Thymus (tissue), 11 donors: ENCODE data around the gene ATP6V0C. TPM values are rescaled to one million over a fixed set of nuclear protein-coding genes. Genes with fewer than 3 reads are reported as not detected.

ENCODE experiments used
- DNase-seq, 9 donors: peaks; one replicate each; pipeline ENCODE4 v3.0.0-alpha.2; 2013; ENCODE audit warnings: low spot score in 9 of 9, low read depth in 6 of 9, missing footprints in 1 of 9
- H3K27ac ChIP-seq, 2 donors: one replicate each; pipeline ENCODE4 v1.5.1; 2013; ENCODE audit warnings: control low read depth in 1 of 2, low read depth in 1 of 2, low read length in 1 of 2, mild to moderate bottlenecking in 1 of 2, moderate library complexity in 1 of 2
- H3K27me3 ChIP-seq, 2 donors: one replicate each; pipeline ENCODE4 v1.5.1; 2013; ENCODE audit warnings: low read length in 1 of 2; ENCODE audit not compliant: control insufficient read depth in 2 of 2, insufficient read depth in 1 of 2
- H3K36me3 ChIP-seq, 2 donors: one replicate each; pipeline ENCODE4 v1.5.1; 2013; ENCODE audit warnings: low read length in 1 of 2, mild to moderate bottlenecking in 1 of 2, moderate library complexity in 1 of 2; ENCODE audit not compliant: control insufficient read depth in 2 of 2, insufficient read depth in 2 of 2
- H3K4me1 ChIP-seq, 2 donors: one replicate each; pipeline ENCODE4 v1.5.1; 2013; ENCODE audit warnings: low read length in 2 of 2; ENCODE audit not compliant: control insufficient read depth in 2 of 2, insufficient read depth in 2 of 2
- H3K4me3 ChIP-seq, 2 donors: one replicate each; pipeline ENCODE4 v1.5.1; 2013; ENCODE audit warnings: low read length in 2 of 2, control low read depth in 1 of 2, mild to moderate bottlenecking in 1 of 2
- H3K9me3 ChIP-seq, 2 donors: one replicate each; pipeline ENCODE4 v1.5.1; 2013; ENCODE audit warnings: low read length in 1 of 2, mild to moderate bottlenecking in 1 of 2; ENCODE audit not compliant: control insufficient read depth in 2 of 2, insufficient read depth in 1 of 2
- WGBS: extraction: QIAGEN DNeasy Blood & Tissue Kit; methylation state at CpG from one replicate; pipeline ENCODE4 v1.1.7; 2013; 5-methylcytosine and 5-hydroxymethylcytosine counted together
- polyA plus RNA-seq: library from polyadenylated mRNA; stranded (reverse); fragments of 200-250 nt; gene quantifications from one replicate; pipeline ENCODE4 v1.2.3, GENCODE V29; 2013
- total RNA-seq: library from RNA; stranded (reverse); fragments of 120-200 nt; gene quantifications from one replicate; pipeline ENCODE4 v1.2.4, GENCODE V29; 2013
- donor health status: healthy.

The ATP6V0C gene
- total and polyA plus RNA-seq, 2 donors = 11.0 to 103 TPM

DNA sequence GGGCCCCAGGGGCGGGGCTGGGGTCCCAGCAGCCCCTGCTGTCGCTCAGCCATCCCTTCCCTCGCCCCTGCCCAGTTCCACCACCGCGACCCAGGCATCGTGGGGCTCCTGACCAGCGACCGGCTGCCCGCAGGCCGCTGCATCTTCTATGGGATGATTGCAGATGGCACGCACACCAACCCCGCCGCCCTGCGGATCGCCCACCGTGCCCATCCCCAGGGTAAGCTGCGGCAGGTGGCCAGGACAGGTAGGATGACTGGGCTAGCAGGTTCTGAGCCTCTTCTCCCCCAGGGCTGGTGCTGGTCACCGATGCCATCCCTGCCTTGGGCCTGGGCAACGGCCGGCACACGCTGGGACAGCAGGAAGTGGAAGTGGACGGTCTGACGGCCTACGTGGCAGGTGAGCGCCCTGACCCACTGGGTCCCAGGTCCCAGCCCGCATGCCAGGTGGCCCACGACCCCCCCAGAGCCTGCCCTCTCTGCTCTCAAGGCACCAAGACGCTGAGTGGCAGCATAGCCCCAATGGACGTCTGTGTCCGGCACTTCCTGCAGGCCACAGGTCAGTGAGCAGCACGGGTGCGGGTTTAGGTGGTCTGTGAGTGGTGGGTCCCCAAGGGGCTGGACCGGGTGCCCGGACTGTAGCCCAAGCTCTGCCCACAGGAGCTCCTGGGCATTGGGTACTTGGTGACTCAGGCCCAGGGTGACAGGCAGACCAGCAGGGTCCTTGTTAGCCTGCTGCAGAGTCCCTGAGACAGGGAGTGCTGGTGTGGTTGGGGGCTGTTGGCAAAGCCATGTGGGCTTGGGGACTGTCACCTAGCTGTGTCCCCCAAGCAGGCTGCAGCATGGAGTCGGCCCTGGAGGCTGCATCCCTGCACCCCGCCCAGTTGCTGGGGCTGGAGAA, 14.7 kb downstream of the ATP6V0C start:
- Histone ChIP-seq H3K36me3 (peaks cover 42 to 49% of the 10 kb centered on the region in 2 donors), H3K27ac (no peak overlapping the region), H3K9me3 (peaks cover 0 to 1% of the 10 kb centered on the region in 2 donors), H3K4me1 (peaks cover 6 to 27% of the 10 kb centered on the region in 2 donors), H3K4me3 (no peak overlapping the region), H3K27me3 (peaks cover 0 to 16% of the 10 kb centered on the region in 2 donors)
- WGBS = 98% methylated on average over 36 of the region's 36 CpGs
- DNase-seq = no peak

DNA sequence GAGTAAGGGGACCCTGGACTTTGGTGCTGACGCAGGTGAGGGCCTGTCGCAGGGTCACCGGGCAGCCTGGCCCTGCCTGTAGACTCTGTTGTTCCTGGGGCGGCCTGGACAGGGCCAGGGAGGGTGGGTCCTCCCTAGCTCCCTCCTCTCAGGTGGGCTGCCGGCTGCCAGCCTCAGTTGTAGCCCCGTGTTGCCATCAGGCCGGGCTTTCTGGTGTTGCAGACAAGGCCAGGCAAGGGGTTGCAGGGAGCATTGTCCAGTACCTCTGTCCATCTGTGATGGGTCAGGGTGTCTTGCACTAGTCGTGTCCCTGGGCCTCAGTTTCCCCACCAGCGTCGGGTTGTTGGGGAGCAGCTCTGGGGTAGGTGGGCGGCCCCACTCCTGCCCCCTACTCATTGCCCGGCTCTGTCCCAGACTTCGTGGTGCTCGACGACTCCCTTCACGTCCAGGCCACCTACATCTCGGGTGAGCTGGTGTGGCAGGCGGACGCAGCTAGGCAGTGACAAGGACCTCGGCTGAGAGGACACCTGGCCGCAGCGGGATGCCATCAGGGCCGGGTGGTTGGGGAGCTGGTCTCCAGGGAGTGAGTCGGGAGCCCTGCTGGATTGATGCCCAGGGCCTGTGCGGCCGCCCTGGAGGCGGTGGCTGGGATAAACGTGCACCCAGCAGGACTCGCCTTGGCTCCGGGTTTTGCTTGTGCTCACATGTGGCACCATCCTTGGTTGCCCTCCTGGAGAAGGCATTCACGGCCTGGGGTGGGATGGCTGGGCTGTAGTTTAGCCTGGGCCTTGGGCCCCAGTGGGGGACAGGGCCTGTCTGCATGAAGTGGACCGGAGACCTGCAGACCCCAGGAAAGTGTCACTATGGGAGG, 15.5 kb downstream of the ATP6V0C start:
- Histone ChIP-seq H3K36me3 (peaks cover 33 to 42% of the 10 kb centered on the region in 2 donors), H3K9me3 (peaks cover 0 to 1% of the 10 kb centered on the region in 2 donors), H3K27ac (no peak overlapping the region), H3K4me3 (no peak overlapping the region), H3K4me1 (peaks cover 6 to 25% of the 10 kb centered on the region in 2 donors), H3K27me3 (peaks cover 0 to 23% of the 10 kb centered on the region in 2 donors)
- WGBS = 97% methylated on average over 32 of the region's 32 CpGs
- no peak for DNase-seq

DNA sequence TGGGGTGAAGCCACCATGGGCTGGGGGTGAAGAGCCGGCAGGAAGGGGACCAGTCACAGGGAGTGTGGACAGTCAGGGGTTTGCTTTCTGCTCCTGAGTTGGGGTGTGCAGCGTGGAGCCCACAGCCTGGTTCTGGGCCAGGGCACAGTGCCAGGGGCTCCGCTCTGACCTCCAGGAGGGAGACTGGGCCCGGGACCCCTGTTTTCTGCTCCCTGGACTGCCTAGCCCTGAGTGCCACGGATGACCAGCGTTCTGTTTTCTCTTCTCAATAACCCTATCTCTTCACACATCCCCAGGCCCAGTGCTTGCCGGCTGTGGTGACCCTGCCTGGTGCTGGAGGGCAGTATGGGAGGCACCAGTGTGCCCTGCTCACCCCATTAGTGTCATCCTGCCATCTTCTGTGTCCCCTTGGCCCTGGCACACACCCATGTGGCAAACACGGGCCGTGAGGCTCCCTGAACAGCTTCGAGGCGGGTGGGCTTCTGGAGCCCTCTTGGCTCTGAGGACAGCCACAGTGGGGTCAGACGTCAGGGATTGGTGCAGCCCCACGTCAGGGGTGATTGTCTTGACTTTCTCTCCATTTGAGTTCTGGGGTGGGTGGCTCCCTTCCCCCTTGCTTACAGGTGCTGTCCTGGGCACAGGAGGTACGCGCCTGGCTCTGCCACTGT, 16.3 kb downstream of the ATP6V0C start:
- H3K27me3 ChIP-seq = peaks cover 0 to 23% of the 10 kb centered on the region in 2 donors
- peaks cover 31 to 42% of the 10 kb centered on the region in 2 donors for H3K36me3 ChIP-seq
- WGBS = 98% methylated on average over 15 of the region's 15 CpGs
- H3K4me3 ChIP-seq = no peak overlapping the region
- H3K9me3 ChIP-seq = peaks cover 0 to 1% of the 10 kb centered on the region in 2 donors
- DNase-seq = no peak
- H3K27ac ChIP-seq = no peak overlapping the region
- peaks cover 6 to 25% of the 10 kb centered on the region in 2 donors for H3K4me1 ChIP-seq

DNA sequence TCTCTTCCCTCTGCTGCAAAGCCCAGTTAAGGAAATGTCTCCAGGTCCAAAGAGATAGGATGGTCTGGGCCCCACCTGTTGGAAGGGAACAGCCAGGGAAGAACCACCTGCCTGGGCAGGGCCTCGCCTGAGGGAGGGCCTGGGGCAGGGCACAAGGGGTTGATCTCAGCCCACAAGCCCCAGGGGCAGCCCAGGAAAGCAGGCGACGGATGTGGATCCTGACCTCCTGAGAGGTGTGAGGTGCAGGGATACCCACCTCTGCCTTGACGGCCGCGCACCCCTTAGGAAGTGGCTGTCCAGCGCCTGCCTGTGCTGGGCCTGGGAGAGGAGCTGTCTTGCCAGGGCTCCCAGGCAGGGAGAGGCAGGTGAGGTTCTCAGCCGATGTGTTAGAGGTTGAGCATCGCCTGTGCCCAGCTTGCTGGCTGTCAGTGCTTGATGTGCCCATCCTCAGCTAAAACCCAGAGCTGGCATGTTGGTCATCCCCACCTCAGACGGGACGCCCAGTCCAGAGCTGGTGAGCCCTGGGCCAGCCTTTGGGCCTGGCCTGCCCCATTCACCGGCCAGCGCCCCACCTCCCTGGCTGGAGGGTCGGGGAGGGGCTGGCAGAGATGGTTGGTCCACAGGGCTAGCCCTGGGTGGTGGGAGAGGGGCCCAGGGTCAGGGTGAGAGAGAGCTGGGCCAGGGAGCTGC, 17.0 kb downstream of the ATP6V0C start:
- 96% methylated on average over 14 of the region's 14 CpGs for WGBS
- Histone ChIP-seq H3K27me3 (peaks cover 0 to 23% of the 10 kb centered on the region in 2 donors), H3K27ac (peak overlapping the region in 1 of 2 donors; percentile 54), H3K9me3 (peaks cover 0 to 1% of the 10 kb centered on the region in 2 donors), H3K4me3 (peak overlapping the region in 1 of 2 donors; percentile 74), H3K36me3 (peaks cover 29 to 40% of the 10 kb centered on the region in 2 donors), H3K4me1 (peaks cover 6 to 25% of the 10 kb centered on the region in 2 donors)
- DNase-seq = no peak

DNA sequence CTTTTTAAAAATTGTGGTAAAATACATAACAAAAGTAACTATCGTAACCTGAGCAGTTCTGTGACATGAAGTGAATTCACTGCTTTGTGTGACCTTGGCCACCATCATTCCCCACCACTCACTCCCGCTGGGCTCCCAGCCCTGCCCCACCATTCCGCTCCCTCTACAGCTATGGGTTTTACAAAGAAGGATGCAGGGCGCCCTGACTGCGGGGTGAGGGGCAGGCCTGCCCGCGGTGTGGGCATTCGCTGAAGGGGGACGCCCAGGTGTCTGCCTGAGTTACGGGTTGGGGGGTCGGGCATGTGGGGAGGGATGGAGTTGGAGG, 17.6 kb downstream of the ATP6V0C start, which contains the start of gene CEMP1:
CEMP1 (minus strand) TSS at position 38 of the 325 bp plus-strand sequence. CDS start 335 bp downstream, outside the sequence.
- Histone ChIP-seq H3K9me3 (peaks cover 0 to 1% of the 10 kb centered on the region in 2 donors), H3K36me3 (peaks cover 23 to 34% of the 10 kb centered on the region in 2 donors), H3K27ac (peak within 1 kb of the TSS; percentile 88 to 97), H3K4me1 (peaks cover 6 to 28% of the 10 kb centered on the region in 2 donors), H3K4me3 (peak within 1 kb of the TSS; percentile 60 to 74), H3K27me3 (peaks cover 0 to 23% of the 10 kb centered on the region in 2 donors)
- WGBS = 21% methylated on average over 11 of the region's 11 CpGs
- DNase-seq = no peak

DNA sequence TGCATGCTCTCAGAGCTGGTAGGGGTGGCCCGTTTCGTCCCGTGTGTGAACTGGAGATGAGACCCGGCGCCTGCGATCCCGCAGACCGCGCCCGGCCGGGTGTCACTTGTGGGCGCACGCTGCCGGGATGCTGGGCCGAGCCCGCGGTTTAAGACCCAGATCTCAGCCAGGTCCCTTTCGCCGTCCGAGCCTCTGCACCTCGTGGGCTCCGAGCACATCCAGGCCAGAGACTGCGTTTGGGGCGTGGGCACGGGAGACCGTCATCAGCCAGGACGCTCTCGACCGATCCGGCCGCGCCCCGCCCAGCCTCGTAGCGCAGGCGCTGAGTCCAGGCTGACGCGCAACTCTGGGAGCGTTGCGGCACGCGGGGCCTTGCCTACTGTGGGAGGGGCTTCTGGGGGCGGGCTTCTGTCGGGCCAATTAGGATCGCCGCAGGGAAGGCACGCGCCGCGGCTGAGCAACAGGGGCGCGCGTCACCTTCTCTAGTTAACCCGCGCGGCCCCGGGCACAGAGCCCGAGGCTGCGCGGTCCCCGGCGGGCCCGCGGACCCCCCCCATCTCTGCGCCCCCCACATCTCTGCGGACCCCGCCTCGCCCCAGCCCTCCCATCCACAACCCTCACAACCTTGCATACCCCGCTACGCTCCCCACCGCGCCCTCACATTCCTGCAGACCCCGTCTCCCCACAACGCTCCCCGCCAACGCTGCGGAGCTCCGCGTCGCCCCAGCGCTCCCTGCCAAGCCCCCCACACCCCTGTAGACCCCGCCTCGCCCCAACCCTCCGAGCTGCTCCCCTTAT, 18.1 kb downstream of the ATP6V0C start:
- H3K27ac ChIP-seq = peak overlapping the region; percentile 88 to 97
- peak; percentile 79 to 96 (median 92) for DNase-seq
- H3K4me1 ChIP-seq = peaks cover 6 to 29% of the 10 kb centered on the region in 2 donors
- peaks cover 21 to 33% of the 10 kb centered on the region in 2 donors for H3K36me3 ChIP-seq
- peaks cover 0 to 23% of the 10 kb centered on the region in 2 donors for H3K27me3 ChIP-seq
- H3K4me3 ChIP-seq = peak overlapping the region; percentile 60 to 74
- under 1% methylated on average over 84 of the region's 84 CpGs for WGBS
- H3K9me3 ChIP-seq = peaks cover 0 to 1% of the 10 kb centered on the region in 2 donors

DNA sequence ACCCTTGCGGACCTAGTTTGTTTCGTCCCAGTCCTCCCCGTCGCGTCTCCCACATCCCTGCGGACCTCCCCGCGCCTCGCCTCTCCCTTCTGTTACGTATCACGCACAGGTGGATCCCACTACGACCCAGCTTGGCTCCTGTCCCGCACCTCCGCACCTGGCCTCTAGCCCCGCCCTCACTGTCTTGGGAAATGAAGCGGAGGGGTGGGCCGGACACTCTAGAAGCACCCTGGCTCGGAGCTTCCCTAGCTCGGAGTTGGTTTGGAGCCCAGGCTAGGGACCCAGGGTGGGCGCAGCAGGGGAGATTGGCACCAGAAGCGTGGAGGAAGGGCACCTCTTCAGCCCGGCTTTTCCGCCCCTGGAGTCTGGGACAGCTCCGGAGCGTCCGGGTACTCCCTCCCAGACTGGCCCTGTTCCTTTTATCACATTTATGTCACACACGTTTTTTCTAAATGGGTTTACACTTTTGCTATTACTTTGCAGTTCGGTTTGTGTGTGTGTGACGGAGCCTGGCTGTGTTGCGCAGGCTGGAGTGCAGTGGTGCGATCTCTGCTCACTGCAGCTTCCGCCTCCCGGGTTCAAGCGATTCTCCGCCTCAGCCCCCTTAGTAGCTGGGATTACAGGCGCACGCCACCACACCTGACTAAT, 18.9 kb downstream of the ATP6V0C start:
- DNase-seq = peak in 2 of 9 donors; percentile 60 to 69
- 1% methylated on average over 37 of the region's 37 CpGs for WGBS

More for the DNA sequence above, 18.9 kb downstream of the ATP6V0C start:
- Histone ChIP-seq H3K4me3 (peak overlapping the region; percentile 59 to 74), H3K36me3 (peaks cover 20 to 27% of the 10 kb centered on the region in 2 donors), H3K9me3 (peaks cover 0 to 1% of the 10 kb centered on the region in 2 donors), H3K27ac (peak overlapping the region; percentile 88 to 97), H3K27me3 (peaks cover 0 to 23% of the 10 kb centered on the region in 2 donors), H3K4me1 (peaks cover 6 to 34% of the 10 kb centered on the region in 2 donors)
